Measurements from ENCODE around the gene ERV3-1.
"Not testable (repeated sequence)": the region's sequence is repeated elsewhere in the genome, so short reads cannot be mapped to it uniquely, and the experiment has no call there.

The ERV3-1 gene

GRCh38 chr7:65006094-65006992 is at the start of gene ERV3-1:
Gene ERV3-1, minus strand, starts transcription at chr7:65006687. Its CDS starts 13,661 bp downstream, at chr7:64993026.
- peak; percentile 80 for DNase-seq (ENCODE audit: low read depth)

- not testable (repeated sequence) for DNase-seq (ENCODE audit: low read depth)
These were observed 49.3 kb upstream of the ERV3-1 start for GRCh38 chr7:65055786-65056185.

- DNase-seq (ENCODE audit: low read depth) = not testable (repeated sequence)
These were observed 48.0 kb upstream of the ERV3-1 start for GRCh38 chr7:65054466-65054994.

- not testable (repeated sequence) for DNase-seq (ENCODE audit: low read depth)
These were observed 45.2 kb upstream of the ERV3-1 start for GRCh38 chr7:65051654-65052053.

- DNase-seq (ENCODE audit: low read depth) = not testable (repeated sequence)
These were observed 44.7 kb upstream of the ERV3-1 start for GRCh38 chr7:65051139-65051538.

- DNase-seq (ENCODE audit: low read depth) = not testable (repeated sequence)
These were observed 39.8 kb upstream of the ERV3-1 start for GRCh38 chr7:65046329-65046728.

GRCh38 chr7:65045589-65045988 is 39.1 kb upstream of the ERV3-1 start:
- DNase-seq (ENCODE audit: low read depth) = not testable (repeated sequence)

GRCh38 chr7:65038767-65039166 is 32.3 kb upstream of the ERV3-1 start:
- not testable (repeated sequence) for DNase-seq (ENCODE audit: low read depth)

GRCh38 chr7:65037740-65038688 is 31.5 kb upstream of the ERV3-1 start:
- DNase-seq (ENCODE audit: low read depth) = peak; percentile 45

- not testable (repeated sequence) for DNase-seq (ENCODE audit: low read depth)
These were observed 30.0 kb upstream of the ERV3-1 start for GRCh38 chr7:65036526-65036925.

- DNase-seq (ENCODE audit: low read depth) = not testable (repeated sequence)
These were observed 29.0 kb upstream of the ERV3-1 start for GRCh38 chr7:65035469-65035868.

GRCh38 chr7:65034120-65034782 is 27.8 kb upstream of the ERV3-1 start:
- DNase-seq (ENCODE audit: low read depth) = peak; percentile 30

- DNase-seq (ENCODE audit: low read depth) = not testable (repeated sequence)
These were observed 26.9 kb upstream of the ERV3-1 start for GRCh38 chr7:65033391-65033790.

GRCh38 chr7:65025023-65025422 is 18.5 kb upstream of the ERV3-1 start:
- DNase-seq (ENCODE audit: low read depth) = not testable (repeated sequence)

GRCh38 chr7:65020978-65021377 is 14.5 kb upstream of the ERV3-1 start:
- DNase-seq (ENCODE audit: low read depth) = not testable (repeated sequence)

GRCh38 chr7:65009881-65010280 is 3.4 kb upstream of the ERV3-1 start:
- not testable (repeated sequence) for DNase-seq (ENCODE audit: low read depth)

GRCh38 chr7:65009394-65009793 is 2.9 kb upstream of the ERV3-1 start:
- not testable (repeated sequence) for DNase-seq (ENCODE audit: low read depth)

GRCh38 chr7:65007036-65007435 is 549 bp upstream of the ERV3-1 start:
- not testable (repeated sequence) for DNase-seq (ENCODE audit: low read depth)

GRCh38 chr7:65004575-65004974 is 1.9 kb downstream of the ERV3-1 start:
- no peak for DNase-seq (ENCODE audit: low read depth)

GRCh38 chr7:65002972-65003585 is 3.4 kb downstream of the ERV3-1 start:
- no peak for DNase-seq (ENCODE audit: low read depth)

- DNase-seq (ENCODE audit: low read depth) = no peak
These were observed 5.1 kb downstream of the ERV3-1 start for GRCh38 chr7:65001291-65001814.

All from non-pigmented ciliary epithelial cell (primary cell).